ENCODE measurements around the gene RANBP1.
"Not testable (repeated sequence)": the region's sequence is repeated elsewhere in the genome, so short reads cannot be mapped to it uniquely, and the experiment has no call there.

RANBP1 gene

DNA sequence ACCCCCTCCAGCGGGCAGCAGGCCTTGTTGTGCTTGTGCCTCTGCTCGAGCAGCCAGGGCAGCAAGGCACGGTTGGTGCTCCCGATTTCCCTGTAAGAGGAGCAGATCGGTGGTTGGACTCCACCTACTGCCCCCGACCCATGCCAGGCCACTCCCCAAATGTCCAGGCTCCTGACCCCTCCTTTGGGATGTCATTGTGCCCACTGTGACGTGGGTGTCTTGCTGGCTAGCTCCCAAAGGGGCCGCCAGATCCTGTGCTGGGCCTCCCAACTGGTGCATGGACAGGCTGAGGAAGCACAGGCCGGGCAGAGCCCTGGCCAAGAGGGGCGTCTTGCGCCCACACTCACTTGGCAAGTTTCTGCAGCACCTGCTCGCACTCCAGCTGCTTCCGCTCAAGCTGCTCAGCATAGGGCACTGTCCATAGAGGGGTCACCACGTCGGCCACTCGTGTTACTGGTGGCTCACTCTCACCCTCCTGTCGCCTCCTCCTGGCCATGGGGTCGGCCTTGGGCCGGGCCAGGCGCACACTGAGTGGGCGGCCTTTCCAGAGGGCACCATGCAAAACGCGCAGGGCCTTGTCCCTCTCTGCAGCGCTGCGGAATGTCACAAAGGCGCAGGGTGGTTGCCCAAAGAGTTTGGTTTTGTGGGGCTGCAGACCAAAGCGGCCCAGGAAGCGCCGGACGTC lies at the start of gene RANBP1:
TSS of gene RANBP1 (plus strand) at position 414 of the 685 bp plus-strand sequence. CDS start at position 495, 81 bp downstream.
- no peak for DNase-seq

DNA sequence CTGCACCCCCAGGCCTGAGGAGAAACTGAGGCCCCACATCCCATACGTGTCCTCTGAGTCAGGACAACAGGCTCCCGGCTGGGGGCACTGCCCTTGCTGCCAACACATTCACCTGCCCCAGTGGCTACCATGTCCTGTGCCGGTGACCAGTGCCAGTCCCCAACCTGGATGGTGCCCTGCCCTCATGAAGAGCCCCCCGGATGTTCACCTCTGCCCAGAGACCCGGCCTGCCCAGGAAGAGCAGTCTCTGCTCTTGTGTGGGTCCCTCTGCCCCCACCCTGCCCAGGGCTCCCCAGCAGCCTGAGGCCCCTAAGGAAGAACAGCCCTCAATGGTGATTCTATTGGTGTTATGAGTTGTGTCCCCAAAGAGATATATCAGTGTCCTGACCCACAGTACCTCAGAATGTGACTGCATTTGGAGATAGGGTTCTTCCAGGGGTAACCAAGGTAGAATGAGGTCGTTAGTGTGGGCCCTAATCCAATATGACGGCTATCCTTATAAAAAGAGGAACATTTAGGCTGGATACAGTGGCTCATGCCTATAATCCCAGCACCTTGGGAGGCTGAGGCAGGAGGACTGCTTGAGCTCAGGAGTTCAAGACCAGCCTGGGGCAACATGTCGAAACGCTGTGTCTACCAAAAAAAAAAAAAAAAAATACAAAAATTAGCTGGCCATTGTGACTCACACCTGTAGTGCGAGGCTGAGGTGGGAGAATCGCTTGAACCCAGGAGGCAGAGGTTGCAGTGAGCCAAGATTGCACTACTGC lies 49.1 kb upstream of the RANBP1 start:
- no peak for DNase-seq

DNA sequence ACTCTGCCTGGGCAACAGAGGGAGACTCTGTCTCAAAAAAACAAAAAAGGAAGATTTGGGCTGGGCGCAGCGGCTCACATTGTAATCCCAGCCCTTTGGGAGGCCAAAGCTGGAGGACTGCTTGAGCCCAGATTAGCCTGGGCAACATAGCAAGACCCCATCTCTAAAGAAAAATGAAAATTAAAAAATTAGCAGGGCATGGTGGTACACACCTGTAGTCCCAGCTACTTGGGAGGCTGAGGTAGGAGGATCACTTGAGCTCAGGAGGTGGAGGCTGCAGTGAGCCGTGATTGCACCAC lies 48.6 kb upstream of the RANBP1 start:
- DNase-seq = not testable (repeated sequence)

DNA sequence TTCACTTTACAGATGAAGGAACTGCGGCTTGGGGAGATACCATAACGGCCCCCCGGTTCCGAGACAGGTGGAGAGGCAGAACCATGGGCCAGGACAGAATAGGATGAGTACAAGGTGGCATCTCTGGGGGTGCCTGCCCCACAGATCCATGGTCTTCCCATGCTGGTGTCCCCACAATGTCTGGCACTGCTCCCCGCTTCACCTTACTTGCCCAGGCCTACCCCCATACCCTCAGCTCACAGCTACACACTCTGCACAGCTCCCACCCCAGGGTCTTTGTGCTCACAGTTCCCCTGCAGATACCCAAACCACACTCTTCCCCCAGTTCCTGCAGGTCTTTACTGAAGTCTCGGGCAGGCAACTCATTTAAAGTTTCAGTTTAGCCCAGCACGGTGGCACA lies 47.3 kb upstream of the RANBP1 start:
- DNase-seq = no peak

DNA sequence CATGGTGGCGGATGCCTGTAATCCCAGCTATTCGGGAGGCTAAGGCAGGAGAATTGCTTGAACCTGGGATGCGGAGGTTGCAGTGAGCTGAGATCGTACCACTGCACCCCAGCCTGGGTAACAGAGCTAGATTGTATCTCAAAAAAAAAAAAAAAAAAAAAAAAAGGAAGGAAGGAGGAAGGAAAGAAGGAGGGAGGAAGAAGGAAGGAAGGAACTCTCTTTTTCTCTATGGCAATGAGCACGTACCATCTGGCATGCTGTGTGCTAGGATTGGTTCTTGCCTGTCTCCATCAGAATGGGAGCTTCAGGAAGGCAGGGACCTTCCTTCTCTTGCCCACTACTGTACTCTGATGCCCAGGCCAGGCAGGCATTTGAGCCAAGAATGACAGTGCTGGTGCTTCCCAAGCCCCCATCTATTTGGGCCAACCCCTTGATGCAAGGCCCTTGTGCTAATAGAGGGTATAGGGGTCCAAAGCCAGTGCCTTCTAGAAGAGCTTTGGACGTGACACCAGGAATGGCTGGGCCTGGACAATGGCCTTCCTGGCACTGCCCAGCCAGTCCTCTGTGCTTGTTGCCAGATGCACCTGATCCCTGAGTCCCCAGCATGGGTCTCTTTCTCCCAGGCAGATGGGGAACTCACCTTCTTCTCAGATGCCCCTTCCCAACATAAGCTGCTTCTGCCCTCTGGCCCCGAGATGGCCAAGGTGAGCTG lies 46.4 kb upstream of the RANBP1 start:
- no peak for DNase-seq

- DNase-seq = no peak
Observed at GRCh38 chr22:20071524-20071972, 44.4 kb upstream of the RANBP1 start.

GRCh38 chr22:20076627-20077172 lies 39.2 kb upstream of the RANBP1 start:
- DNase-seq = no peak

GRCh38 chr22:20079745-20080444 lies 36.0 kb upstream of the RANBP1 start, which contains the start of gene DGCR8:
Gene DGCR8, plus strand, starts transcription at chr22:20080241. Its CDS starts 5,723 bp downstream, at chr22:20085964.
- DNase-seq = peak; percentile 78

DNA sequence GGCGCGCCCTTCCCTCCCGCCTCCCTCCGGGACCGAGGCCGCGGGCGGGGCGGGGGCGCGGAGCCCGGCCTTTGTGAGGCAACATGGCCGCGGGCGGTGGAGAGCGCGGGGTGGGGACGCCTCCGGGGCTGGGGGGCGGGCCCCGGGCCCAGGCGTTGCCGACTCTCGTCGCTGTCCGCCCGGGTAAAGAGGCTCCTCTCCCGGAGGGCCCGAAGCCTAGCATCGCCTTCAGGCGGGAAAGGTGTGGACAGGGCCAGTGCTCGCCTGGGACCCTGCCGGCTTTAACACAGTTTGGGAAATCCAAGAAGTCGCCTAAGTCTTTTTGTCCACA lies 35.5 kb upstream of the RANBP1 start:
- peak; percentile 11 for DNase-seq

DNA sequence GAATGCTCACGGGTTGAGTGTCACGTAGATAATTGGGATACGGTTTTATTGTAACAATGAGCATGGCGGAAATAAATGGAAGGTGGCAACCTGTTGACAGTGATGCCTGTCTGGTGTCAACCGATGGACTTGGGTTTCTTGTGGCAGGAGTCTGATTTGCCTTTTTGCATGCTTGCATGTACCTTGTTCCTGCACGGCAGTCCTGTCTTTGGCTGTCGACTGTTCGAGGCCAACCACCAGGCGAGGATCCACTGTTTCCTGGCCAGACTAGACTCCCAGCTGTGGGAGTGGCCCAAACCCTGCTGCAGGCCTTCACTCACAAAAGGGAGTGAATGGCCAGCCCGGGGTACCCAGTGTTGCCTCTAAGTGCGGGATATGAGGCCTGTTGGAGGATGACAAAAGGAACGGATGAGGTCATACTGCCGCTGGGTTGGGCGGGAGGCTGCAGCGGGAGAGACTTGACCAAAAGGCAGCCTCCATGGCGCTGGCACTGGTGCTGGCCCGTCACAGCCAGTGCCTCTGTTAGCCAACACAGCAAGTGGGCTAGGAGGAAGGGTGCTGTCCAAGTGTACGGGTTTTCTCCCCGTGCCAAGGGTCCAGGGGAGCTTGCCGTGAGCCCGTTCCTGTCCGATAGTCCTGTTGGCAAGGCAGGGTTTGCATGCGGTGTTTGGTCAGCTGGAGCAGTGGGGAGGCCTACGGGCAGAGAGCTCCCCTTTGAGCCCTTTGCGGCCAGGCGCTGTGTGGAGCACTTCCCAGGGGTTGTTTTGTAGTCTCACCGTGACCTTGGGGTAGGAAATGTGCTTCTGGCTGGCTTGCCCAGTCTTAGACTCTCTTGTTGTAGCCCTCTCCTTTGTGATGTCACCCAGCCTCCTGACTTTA lies 34.9 kb upstream of the RANBP1 start:
- DNase-seq = no peak

DNA sequence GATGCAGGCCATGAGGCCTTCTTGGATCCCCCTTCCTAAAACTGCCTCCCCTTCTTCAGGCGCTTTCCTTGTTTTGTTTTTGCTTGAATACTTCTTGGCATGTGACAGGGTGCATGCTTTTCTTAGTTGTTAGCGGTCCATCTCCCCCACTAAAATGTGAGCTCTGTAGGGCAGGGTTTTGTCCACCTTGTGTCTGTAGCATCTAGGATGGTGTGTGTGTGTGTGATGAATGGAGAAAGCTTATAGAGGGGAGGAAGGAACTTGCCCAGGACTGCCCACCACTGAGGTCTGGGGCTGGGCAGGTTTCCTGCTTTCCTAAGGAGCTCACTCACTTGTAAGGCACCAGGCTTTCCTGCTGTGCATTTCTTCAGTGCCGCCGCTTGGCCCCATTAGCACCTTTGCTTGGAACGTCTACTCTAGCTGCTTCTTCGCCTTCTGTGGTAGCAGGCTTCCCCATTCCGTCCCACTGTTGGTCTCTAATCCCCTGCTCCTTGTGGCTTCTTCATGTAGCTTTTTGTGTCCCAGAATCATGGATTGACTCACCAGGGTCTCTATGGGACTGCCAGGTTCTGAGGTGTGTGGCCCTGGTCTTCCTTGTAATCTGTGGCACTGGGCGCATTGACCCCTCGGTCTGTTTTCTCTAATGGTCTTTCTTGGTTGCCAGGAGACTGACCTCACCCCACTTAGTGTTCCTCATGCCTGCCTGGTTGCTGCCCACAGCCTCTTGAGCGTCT lies 32.6 kb upstream of the RANBP1 start:
- no peak for DNase-seq

DNA sequence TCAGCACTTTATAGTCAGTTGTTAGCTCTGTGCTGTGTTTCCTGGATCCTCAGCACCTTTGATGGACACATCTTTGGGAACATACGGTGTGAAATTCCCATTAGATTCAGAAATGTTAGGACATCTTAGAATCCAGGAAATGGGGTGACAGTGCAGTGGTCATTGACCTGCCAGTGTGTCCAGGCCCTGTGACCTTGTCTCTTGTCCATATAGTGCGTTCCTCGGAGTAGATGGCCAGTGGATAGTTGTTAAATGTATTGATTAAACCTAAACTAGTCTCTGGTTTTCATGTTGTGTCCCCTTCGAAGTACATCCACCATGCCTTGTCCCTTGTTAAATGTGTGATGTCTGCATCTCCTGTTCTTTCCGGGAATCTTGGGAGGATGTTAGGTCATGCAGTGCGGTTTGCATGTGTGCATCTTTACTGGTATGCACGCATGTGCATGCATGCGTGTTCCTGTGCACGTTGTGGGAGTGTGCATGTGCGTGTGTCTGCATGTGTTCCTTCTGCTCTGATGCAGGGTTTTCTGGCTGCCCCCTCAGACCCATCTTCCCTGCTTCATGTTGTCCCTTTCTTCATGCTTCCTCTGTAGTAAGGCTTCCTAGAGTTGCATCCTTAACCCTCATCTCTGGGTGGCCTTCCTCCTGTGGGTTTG lies 31.9 kb upstream of the RANBP1 start:
- DNase-seq = no peak

DNA sequence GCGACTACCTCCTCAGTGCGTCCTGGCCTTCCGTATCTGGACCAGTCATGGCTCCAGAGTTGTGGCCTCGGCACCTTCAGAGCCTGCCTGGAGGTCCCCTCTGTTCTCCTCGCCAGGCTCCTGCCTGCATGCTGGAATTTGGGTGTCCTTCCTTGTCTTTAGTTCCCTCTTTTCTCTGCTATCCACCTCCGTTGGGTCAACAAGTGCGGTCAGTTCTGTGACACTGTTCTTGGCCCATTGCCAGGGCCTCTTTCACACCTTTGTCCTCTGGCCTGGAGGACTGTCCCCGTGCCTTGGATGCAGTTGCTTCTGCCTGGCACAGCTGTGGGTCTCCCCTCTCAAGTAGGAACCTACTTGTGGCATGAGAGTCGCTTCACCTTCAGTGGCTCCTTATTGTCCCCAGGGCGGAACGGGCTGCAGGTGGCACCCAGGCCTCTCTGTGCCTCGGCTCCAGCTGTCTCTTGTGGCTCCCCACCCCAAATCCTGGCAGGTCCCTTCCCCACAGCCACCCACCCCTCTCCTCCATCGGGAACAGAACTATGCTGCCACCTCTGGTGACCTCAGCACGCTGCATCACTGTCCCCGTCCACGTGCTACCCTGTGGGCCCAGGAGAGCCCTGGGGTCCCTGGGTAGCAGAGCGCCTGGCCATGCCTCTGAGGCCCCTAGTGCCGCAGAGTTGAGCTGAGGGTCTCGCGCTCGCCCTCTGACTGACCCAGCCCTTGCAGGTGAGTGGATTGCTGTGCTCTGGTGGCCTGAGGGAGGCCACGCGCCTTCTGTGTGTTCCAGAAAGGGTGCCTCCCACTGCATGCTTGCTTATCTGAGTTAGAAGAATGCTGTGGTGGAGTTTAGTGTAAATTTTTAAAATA lies 31.1 kb upstream of the RANBP1 start:
- peak; percentile 31 for DNase-seq

DNA sequence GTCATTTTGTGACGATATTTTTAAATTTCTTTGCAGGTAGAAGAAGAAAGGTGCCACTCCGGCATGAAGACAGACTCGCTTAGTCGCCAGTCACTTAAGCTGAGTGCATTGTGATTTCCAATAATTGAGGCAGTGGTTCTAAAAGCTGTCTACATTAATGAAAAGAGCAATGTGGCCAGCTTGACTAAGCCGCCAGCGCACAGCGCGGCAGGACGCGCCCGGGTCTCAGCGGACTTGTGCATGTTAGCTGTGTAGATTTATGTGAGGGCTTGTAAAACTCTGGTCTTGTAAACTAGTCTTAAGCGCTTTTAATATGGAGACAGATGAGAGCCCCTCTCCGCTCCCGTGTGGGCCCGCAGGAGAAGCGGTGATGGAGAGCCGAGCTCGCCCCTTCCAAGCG lies 30.3 kb upstream of the RANBP1 start:
- no peak for DNase-seq

GRCh38 chr22:20086101-20086599 lies 29.8 kb upstream of the RANBP1 start:
- DNase-seq = no peak

GRCh38 chr22:20086763-20087162 lies 29.1 kb upstream of the RANBP1 start:
- no peak for DNase-seq

- no peak for DNase-seq
Observed at GRCh38 chr22:20087319-20088262, 28.3 kb upstream of the RANBP1 start.

DNA sequence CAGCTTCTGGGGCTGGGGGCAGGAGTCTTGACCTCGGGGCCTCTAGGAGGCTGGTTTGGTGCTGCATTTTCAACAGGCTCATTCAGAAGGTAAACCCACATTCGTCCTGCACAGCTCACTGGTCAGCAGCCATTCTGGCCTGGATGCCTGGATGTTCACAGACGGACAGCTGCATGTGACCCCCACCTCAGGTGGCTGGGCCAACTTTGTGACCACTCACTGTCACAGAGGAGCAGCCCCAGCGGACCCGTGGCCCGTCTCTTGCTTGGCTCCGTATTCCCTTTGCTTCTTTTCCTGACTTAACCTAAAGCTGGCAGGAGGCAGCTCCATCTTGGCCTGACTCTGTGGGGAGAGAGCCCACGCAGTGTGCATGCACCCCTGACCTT lies 27.6 kb upstream of the RANBP1 start:
- no peak for DNase-seq
